Amygdala (tissue), 56 donors: ENCODE measurements around the gene CENPP.

Experiments
- DNase-seq, 56 donors: peaks; one replicate each; lab custom pipeline; 2025; lab: John Stamatoyannopoulos, UW

CENPP gene

GRCh38 chr9:92468206-92468605, 142.5 kb downstream of the CENPP start:
- DNase-seq = peak in 11 of 56 donors; percentile 2 to 52 (median 16)

GRCh38 chr9:92474587-92474986, 148.8 kb downstream of the CENPP start:
- no peak for DNase-seq

DNA sequence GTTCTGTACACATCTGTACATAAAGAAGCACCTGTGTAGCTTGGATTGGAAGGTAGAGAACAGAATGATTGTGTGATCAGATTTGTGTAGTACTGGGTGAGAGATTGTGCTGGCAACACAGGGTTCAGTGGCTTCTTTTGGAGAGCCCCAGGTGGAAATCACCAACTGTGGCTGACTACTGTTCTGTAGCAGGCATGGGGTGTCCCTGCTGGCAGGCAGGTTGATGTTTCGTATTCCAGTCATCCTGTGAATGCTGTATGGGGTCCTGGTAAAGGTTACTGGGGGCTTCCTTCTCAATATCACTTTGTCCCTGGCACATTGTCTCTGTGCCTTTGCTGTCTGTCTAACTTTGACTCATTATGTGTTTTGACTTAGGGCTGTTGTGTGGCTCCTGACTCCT, 151.2 kb downstream of the CENPP start:
- DNase-seq = no peak

GRCh38 chr9:92478783-92479182, 153.0 kb downstream of the CENPP start:
- no peak for DNase-seq

DNA sequence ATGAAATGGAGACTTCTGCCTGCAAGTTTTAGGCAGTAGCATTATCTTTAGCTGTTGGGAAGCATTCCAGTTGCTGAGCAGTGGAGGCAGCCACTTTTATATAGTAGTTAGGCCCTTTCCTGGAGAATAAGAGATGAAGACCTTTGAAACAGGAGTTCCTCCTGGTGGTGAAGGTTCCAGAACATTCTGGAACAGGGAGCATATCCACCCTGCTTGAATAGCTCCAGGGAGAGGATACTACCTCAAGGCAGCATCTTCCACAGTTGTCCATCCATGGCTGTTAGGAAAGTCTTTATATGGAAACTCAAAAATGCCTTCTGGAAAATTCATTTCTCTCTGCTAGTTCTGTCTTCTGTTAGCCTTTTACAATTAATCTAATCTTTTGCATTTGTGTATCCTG, 153.6 kb downstream of the CENPP start:
- no peak for DNase-seq

DNA sequence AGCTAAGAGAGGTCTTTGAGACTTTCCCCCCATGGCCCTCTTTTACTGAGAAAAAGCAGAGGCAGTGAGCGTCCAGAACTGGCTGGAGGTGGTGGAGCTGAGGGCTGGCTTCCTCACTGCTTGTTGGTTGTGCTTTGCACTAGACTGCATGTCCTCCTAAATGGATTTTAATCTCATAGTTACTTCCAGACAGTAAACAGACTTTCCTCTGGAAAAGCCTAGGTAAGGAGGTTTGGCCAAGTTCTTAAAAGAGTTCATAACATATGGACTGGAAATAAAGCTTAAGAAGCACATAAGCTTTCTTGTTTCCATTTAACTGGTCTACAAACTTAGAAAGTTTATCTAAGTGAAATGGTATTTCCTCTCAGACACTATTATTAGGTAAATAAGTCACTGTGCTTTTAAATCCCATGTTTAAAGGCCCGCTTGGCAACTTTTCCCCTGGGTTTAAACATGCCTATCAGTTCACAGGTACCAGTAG, 154.6 kb downstream of the CENPP start:
- DNase-seq = no peak

- DNase-seq = peak in 4 of 56 donors; percentile 8 to 31 (median 17)
These were observed 155.4 kb downstream of the CENPP start for GRCh38 chr9:92480986-92481633.

DNA sequence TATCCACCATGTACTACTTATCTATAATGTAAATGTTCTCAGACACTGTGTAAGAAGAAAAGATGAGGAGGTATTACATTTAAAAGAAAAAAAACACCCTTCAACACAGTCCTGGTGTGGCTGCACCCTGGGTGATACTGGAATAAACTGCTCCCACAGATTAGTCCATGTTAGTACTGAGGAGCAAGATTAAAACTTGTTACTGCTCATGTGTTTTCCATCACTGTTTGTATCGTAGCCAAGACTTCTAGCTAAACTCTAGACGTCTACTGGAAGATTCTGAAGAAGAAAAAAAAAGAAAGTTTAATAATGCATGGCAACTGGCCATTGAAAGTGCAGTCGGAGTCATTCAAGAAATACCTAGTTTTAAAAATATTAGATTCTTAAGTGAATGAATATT, 156.6 kb downstream of the CENPP start, which contains the start of gene ASPN:
Gene ASPN (minus strand): TSS at position 178 of the 400 bp plus-strand sequence.
- DNase-seq = no peak

DNA sequence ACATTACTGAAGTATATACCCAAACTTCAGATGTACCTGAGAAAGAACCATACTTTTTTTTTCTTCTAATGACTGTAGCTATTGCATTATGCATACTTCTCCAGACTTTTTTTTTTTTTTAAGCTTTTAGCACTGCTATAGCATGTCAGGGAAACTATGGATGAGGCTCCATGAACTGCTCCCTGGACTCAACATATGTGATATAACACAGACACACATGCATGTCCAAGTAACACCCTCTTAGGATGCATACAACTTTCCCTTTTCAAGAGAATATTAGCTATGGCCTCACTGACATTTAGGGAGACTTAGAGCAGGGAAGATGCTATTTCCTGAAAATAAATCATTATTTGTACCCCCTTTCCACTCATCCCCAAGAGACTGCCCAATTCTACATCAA, 157.1 kb downstream of the CENPP start:
- DNase-seq = no peak

DNA sequence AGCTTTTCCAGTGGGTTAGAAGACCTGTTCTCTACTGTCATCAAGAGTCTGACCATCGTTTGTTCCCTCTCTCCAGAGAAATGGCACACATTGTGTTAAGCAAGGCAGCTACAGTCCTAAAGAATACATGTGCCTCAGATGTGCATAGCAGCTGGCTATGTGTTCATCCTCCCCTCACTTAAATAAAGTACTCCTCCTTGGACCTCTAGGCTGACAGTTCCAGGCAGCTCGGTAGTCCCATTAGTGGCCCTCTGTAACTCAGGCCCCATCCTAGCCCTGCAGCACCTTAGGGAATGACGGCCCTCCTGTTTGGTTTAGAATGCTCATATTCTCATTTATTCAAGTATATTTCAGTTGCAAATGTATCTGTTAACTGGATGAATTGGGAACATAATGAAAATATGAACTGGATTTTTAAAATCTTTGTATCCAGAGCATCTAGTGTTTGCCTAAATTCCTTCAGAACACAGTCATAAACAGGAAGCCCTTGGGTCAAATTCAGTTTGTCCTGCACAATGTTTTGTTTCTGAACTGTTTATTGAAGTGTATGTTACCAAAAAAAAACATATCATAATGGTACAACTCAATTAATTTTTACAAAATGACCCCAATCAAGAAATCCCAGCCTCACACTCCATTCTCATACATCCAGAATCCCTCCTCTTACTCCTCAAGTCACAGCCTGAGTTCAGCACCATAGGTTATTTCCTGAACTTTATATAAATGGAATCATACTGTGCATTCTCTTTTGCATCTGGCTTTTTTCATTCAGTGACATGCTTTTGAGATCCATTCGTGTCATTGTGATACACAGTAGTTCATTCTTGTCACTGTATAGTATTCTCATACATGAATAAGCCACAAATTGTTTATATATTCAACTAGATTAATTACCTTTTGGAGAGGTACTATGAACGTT, 158.1 kb downstream of the CENPP start:
- DNase-seq = no peak

DNA sequence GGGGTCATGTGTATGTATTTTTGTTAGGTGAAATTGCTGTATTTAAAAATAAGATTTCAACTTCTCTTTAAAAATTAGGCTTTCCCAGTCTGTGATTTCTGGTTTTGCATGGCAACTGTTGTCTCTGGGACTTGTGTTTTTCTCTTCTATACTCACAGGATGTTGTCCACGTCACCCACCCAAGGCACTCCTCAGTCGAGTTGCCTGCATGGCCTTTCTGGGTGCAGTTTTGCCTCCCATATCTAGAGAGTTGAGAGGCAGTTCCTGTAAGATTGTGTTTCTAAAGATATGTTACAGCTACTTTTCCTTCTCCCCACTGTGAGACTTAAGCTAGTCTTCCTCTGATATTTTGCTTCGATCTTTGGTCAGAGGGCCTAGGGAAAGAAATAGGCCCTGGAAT, 158.8 kb downstream of the CENPP start:
- DNase-seq = no peak

- no peak for DNase-seq
These were observed 160.6 kb downstream of the CENPP start for GRCh38 chr9:92486371-92486770.

GRCh38 chr9:92488681-92489550, 163.2 kb downstream of the CENPP start:
- no peak for DNase-seq

DNA sequence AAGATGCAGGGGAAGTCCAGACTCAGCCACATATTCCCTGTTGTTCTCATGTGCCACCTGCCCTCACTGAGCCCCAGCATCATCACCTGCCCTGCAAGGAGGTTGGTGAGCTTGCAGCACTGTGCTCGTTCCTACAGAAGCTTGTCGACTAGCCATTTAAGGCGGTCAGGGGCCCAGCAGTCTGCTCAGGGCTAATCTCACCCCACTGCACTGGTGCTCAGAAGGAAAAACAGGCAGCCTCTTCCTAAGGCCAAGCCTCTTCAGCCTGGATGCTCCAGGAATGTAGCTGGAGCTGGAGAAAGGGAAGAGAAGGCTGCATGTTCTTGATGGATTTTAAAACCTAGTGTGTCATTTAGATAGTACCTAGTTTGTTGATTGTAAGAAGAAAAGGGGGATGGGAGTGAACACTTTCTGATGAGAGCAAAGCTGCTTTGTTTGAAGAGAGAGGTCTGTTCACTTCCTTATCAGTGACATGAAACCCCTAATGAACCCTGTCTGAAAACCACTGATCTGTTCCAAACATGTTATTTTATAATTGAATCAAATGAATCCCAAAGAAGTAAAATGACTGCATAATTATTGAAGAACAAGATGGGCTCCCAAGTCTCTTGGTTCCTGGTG, 167.1 kb downstream of the CENPP start:
- DNase-seq = no peak

DNA sequence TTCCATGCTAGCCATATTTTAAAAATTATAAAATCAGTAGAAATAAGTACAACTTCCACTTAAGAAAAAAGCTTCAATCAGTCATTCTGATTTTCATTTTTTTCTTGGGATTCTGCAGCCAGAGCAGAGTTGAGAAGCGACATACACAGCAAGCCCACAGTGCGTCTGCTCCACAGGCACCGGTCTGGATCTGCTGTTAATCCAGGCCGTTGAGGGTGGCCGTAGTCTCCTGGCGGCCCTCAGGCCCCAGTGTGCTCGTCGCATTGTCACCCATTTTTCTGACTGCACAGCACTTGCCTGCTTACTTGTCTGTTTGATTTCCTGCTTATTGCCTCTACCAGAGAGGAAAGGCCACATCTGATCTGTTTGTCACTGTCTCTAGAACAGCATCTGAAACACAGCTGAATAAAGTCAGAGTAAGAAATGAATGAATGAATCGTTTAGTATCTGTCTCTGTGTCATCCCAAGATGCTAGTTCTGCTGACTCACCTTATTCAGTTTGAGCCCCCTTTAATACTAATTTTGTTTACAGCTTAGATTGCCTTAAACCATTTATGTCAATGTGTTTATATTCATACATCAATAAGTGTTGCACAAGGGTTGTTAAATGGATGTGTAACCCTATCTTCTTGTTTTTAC, 168.1 kb downstream of the CENPP start:
- no peak for DNase-seq

- no peak for DNase-seq
These were observed 169.1 kb downstream of the CENPP start for GRCh38 chr9:92494856-92495255.

- no peak for DNase-seq
These were observed 170.8 kb downstream of the CENPP start for GRCh38 chr9:92496396-92497176.

DNA sequence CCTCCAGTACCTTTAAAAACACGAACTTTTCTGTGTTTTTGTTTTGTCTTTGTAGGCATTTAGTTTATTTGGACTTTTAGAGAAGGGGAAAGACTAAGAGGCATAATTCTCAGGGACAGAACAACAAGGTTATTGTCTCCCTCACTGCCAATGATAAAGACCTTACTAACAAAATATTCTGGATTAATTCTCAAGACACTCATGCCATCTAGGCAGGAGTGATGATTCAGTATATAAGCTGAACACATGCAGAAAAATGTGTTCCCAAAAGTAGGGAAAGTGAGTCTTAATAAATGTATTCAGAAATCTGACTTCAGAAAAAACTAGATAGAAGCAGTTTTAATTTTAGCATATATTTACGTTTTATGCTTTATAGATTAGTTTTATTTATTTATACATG, 173.9 kb downstream of the CENPP start:
- DNase-seq = no peak

- no peak for DNase-seq
These were observed 175.0 kb downstream of the CENPP start for GRCh38 chr9:92500725-92501124.
